ENCODE results near the gene MBD2.

MBD2 gene

DNA sequence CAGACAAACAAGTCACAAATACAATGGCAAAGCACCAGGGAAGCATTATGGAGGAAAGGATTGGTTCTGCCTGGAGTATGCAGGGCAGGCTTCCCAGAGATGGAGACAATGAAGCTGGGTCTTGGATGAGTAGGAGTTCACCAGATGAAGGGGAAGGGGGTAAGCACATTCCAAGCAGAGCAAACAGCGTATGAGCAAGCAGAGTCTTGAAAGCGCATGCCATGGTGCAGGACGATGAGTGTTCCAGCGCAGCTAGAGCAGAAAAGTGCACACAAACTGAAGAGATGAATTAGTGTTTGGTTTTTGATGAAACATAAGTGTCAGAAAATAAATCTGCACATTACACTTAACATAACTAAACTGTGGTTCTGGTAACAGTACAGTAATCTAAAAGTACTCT, 21.6 kb downstream of the MBD2 start:
- DNase-seq (ENCODE audit: low read depth): no peak

DNA sequence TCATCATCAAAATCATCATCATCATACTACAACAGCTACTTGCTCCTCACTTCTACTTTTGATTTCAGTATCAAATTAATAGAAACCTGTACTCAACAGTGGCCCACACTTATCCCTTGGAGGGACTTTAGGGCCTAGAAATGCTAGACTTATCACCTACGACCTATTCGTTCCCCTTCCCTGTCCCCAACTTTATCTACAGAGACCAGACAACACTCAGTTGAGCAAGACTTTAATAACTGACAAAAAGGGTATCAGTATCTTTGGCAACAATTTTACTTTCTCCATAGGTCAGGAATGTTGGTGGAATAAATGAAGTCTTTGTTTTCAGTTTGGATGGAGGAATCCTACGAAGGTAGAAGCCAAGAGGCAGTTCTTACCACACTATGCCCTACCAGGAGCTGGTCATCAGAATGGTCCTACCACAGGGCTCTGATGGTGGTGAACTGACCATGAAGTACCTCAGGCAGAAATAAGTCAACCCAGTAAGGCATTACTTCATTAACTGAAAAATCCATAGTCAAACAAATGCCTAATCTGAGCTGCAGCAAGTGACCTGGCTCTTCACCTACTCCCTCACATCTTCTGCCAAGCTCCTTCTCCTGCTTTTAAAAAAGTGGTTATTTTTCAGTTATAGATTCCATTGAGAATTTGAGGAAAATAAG, 26.6 kb downstream of the MBD2 start:
- no peak for DNase-seq (ENCODE audit: low read depth)

DNA sequence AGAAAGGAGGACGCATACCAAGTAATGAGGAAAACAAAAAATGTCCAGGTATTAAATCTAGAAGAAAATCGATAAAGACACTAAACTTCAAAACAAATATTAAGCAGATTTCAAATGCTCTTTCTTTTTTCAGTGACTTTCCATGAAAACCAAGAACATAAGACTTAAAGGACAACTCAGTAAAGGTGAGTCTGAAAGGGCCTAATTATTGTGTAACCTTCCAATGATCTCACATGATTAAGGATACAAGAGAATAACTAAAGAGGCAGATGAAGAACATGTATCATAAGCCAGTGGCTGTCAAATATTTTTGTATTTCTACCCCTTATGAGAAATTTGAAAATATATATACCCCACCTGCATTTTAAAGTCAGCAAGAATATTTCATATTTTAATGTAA, 30.7 kb downstream of the MBD2 start:
- DNase-seq (ENCODE audit: low read depth): no peak

DNA sequence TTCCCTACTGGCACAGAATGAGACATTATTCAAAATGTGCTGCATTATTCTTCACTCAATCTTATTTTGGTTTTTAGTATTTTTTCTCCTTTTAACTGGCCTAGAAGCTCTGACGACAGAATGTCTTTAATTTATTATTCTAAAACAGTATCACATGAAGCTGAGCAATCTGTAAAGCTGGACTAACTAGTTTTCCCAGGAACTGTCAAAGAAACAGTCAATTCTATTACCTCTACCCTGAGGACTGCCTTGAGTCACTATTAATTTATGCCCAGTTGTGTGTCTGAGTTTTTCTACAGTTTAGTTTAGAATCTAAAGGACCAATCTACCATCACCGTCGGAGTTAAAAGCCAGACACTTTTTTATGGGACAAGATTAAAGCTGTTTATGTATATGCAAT, 31.6 kb downstream of the MBD2 start:
- no peak for DNase-seq (ENCODE audit: low read depth)

DNA sequence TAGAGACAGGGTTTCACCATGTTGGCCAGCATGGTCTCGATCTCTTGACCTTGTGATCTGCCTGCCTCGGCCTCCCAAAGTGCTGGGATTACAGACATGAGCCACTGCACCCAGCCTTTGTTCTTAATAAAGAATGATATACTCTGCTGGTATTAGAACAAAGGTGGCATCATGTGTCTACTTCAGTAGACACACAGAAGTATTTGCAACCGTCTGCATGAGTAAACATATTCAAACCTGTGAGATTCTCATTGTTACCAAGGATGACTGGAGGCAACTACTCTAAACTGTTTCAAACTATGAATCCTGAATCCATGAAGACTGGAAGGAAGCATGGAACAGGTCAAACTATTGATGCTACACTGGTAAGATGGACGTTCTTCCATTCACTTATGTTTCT, 32.1 kb downstream of the MBD2 start:
- DNase-seq (ENCODE audit: low read depth): no peak

DNA sequence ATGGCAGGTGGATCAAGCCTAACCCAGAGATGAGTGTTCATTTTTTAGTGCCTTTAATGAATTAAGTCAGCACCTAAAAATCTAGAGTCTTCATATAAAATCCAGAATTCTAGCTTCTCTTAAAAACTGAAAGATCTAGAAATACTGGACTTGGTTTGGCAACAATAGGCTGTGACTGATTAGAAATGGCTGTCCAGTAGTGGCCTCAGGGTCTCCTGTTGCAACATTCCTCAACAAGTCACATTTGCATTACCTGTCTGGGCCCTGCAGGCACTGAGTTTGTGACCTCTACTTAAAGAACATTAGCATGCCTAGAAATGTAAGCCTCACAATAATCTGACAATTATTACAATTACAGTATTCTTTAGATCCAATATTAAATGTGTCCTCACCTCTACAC, 33.1 kb downstream of the MBD2 start:
- DNase-seq (ENCODE audit: low read depth): no peak

DNA sequence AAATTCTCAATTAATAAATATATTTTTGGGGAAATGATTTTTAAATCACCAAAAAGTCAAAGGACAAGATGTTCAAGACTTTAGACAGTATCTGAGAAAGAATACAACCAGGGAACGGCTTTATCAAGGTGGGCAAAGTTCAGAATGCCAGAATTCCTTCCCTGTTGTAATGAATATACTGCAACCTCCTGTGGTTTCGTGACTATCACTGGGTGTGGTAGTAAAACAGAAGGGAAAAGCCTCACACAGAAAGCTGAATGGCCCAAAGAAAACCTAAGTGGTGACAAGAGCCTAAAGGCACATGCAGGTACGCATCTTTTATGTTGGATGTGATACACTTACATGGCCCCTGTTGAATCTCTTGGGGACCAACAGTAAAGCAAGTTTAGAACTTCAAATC, 37.1 kb downstream of the MBD2 start:
- no peak for DNase-seq (ENCODE audit: low read depth)

DNA sequence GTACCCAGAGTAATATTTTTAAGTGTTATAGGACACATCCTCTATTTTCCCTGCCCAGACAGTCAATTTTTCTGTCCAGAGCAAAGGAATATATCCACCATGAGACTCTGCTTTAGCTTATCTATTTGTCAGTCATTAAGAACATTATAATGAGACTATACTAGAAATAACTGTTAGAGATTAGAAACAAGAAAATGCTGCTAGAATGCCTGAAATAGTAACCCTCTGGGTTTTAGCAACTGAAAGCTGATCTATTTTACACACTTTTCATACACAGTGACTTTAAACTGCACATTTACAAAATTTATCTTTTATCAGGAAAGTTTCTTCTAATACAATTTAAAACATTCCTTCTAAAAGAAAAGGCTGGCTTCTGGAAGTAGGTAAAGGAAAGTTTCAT, 39.6 kb downstream of the MBD2 start:
- no peak for DNase-seq (ENCODE audit: low read depth)

DNA sequence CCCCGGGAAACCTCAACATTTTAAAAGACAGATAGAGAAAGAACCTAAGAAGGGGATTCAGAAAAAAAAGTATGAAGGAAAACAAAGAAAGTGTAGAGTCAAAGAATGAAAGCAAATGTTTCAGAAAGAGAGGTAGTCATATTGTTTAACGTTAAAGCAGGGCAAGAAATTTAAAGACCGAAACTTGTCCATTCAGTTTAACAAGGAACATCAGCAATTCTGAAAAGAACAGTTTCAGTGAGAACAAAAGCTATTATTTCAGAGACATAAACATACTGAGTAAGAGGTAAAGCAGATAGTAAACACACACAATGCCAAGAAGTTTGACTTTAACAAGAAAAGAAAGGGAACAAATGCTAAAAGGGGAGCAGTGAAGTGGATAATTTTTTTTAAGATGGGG, 41.1 kb downstream of the MBD2 start:
- DNase-seq (ENCODE audit: low read depth): no peak

DNA sequence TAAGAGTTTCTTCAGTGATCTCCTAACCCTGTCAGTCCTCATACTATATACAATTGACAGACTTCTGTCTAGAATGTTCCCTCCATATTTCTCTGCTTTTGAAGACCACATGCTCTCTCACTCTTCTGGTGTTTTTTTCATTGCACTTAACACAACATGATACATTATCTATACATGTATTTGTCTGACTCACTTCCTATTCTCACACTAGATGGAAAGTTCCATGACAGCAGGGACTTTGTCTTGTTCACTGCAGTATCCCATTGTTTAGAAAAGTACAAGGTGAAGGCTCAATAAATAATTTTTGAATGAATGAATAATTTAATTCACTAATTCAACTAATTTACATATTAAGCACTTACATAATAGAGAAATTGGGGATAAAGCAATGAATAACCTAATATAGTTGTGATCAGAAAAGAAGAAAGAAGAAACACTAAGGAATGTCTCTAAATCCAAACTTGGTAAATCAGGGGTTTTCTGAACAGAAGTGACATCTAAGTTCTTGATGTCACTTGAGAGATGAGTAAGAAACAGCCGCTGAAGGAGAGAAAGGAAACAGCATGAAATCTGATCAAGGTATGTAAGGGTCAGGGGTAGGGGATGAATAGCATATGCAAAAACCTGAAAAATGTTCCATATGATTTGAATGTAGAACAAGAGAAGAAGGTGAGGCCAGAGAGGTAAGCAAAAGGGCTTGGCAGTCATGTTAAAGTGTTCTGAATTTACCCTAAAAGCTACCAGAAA, 42.4 kb downstream of the MBD2 start:
- DNase-seq (ENCODE audit: low read depth): peak; percentile 20

DNA sequence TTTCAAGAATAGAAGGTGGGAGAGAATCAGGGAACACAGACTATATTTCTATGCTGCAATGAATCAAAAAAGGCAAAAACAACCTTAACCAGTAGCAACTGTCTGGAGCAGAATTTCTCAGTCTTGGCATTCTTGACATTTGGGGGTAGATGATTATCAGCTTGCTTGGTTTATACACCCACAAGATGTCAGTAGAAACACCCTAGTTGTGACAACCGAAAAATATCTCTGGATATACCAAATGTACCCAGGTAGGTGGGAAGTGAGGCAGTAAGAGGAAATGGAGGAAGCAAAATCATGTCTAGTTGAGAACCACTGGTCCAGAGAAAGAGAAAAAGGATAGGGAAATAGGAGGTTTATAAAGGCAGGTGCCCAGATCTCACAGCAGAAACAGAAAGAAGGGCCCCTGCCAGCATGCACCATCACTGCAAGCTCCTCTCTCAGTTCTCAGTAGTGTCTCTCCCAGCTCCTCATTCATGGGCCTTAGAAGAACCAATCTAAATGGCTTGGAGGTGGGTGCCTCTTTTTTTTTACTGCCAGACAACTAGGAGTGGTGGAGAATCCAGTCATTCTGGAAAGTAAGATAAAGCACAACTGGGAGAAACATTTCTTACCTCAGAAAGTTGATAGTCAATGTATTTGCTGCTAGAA, 50.4 kb downstream of the MBD2 start:
- no peak for DNase-seq (ENCODE audit: low read depth)

DNA sequence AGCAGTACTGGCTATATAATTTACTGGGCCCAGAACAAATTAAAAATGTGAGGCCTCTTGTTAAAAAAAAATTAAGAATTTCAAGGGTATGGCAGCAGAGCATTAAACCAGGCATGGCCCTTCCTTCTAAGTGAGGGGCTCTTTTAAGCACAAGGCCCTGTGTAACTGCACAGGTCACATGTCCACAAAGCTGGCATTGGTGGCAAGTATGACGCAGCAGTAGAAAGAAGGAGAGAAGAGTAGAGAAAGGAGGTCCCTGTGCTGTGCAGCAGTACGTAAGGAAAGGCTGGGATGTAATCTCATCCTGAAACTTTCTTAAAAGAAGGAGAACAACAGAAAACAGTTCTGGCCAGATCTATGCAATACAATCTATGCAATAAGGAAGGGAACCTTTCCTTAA, 51.2 kb downstream of the MBD2 start:
- no peak for DNase-seq (ENCODE audit: low read depth)

DNA sequence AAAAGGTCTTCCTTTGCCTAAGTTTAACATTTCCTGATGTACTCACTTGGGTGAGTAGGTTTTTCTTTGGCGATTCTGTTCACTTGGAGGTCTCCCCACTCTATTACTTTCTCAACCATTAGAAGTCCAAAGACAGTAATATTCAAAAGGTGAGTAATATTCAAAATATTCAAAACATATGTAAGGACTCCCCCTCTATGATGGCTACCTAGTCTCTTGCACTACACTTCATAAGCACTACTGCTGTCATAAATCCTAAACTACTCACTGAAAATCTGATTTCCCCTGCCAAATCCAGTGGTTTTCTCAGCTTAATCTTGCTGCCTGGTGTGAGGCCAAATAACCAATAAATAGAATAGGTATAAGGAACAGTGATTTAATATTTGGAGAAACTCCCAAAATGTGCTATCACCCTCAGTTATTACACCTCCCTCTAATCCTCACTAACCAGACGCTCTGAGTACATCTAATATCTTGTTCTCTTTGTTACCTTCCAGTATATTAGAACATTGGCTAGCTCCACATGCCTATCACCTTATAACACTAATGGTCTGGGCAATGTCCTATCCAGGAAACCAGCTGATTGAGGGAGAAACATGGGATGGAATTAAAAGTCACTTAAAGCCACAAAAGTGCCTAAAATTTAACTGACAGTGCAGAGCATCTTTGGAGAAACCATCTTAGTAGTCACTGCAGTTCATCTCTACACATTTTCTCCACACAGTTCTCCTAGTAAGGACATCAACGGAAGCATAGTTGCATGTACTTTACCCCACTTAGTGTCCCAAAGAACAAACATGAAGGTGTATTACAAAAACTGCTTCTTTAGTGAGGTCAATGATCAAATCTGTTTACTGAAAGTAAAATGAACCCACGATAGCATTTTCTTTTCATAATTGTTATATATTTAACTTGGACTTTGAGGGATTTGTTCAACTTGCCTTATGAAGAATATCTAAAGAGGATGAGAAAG, 54.8 kb downstream of the MBD2 start:
- no peak for DNase-seq (ENCODE audit: low read depth)

DNA sequence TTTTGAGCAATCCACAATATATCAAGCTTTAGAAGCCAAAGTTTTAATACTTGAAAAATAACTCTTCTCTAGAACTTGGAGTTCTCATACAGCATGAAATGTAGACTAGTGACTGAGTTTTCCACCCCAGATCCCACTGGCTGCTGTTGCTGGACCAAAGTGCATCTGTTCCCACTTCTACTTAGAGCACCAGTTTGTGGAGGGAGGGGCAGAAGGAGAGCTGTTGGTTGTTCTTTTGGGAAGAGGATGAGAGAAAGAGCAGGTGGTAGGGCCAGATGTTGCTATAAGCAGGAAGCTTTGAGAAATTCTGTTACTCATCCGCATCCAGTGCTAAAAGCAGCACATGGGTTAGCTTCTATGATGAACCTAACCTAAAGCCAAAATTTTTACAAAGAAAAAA, 59.0 kb downstream of the MBD2 start:
- no peak for DNase-seq (ENCODE audit: low read depth)

DNA sequence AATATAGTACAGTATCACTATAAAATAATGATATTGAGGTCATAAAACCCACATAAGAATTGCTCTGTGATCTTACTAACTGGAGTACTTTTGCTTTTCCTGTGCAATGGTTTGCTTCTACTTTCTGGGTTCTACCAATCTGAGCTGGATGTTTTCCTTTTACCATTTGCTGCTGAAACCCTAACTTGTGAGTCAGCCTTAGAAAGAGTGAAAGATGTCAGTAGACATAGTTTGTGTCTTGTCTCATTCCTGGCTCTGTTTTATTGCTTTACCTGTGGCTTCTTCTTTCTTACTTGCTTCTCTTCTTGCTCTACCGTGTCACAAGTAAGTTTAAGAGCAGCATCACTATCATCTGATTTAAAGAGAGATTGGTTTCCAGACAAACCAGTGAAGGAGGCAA, 61.0 kb downstream of the MBD2 start:
- DNase-seq (ENCODE audit: low read depth): no peak

DNA sequence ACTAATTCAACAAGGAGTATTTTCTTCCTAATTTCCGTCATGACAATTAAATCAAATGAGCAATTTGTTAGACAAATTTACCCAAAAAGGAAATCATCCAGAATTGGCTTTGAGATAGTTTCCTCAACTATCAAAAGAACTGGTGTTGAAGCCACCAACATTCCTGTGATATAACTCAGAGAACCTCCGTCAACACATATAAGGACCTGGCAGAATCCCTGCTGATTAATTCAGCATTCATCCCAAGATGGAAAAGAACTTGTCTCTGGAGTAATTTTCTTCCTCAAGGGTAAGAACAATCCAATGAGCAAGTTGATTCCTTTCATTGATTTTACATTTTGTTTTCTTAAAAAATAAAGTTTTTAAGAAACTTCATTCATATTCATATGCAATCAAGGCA, 62.0 kb downstream of the MBD2 start:
- peak; percentile 72 for DNase-seq (ENCODE audit: low read depth)

DNA sequence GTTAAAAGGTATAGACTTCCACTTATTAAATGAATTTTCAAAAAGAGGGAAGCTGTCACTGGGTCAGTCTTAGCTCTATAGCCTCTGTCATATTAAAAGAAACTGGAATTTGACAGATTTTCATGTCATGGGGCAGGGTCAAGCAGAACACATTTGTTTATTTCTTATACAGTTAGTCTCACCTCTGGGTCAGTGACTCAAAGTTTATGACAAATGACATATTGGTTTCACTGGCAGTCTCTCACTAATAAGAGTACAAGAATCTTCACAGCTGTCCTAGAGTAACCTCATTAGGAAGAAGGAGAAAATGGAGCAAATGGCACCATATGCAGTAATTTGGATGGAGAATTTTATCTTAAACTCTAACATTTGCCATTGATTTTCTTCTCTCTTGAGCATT, 63.2 kb downstream of the MBD2 start:
- no peak for DNase-seq (ENCODE audit: low read depth)

DNA sequence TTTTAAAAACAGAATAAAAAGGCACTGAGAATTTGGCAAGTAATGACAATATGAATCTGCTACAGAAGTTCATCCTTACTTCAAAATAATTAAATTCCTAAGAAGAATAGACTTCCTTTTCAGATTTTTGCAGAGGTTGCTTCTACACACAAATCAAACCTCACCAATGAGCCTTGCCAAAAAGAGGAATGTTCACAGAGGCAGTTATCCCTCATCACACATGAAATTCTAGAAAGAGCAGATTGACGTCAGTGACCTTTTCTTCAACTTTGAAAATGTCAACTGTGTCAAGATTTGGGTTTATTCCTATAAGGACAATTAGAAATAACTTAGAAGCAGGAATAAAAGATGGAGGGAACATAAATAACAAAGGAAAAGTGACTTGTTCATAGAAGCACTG, 64.6 kb downstream of the MBD2 start:
- no peak for DNase-seq (ENCODE audit: low read depth)

DNA sequence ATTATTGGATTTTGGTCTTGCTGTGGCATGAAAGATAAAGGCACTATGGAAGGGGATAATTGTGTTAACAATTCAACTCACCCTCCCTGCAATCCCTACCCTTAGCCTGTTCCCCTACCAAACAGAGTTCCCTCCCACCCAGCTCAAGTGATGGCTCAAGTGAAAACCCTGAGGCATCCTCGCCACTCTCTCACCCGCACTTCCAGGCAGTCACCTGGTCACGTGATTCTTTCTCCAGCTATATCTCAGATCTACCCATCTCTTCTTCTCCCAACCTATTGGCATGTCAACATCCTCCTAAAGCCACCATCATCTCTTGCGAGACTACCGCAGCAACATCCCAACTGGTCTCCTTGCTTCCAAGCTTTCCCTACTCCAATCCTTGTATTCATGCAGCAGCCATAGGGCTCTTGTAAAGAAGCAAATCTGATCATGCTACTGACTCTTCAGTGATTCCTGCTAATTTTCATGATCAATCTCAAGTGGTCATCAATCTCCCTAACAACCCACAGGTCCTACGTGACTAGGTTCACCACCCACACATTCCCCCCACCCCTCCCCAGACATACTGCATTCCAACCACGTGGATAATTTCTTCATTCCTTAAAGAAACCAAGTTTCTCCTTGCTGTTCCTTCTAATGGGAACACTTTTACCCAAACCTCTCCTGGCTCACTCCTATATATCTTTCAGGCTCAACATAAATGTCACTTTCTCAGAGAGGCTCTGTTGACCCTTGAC, 66.7 kb downstream of the MBD2 start:
- no peak for DNase-seq (ENCODE audit: low read depth)

DNA sequence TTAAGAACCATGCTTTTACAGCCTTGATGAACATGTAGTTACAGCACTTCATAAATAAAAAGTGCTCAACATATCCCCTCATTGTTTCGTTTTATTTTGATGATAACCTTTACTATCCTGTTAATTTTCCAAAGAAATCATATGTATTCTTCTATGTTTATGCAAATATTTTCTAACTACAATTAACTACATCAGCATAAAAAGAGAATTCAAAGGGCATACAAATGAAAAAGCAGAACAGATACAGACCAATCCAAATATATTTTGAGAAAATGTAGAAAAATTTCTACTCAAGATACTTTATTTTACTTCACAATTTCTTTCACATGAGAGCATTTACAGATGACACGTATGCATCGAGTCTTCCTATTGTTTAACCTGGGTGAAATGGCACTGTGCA, 69.1 kb downstream of the MBD2 start:
- DNase-seq (ENCODE audit: low read depth): no peak

DNA sequence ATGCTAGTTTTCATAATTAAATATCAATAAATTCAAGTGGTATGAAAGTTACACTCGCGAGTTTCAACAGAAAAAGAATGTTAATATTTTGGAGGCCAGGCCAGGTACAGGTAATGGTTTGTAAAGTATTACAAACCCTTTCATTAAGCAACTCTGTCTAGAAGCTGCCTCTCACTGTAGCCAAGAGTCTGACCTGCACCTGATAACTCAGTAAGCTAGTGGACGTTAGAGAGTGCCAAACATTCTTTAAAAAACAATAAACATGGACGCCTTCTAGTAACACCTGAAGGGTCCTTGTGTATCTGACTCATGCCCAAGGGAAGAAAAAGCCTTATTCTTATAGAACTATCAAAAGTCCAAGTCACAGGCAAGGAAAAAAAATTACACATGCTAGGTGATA, 70.2 kb downstream of the MBD2 start:
- DNase-seq (ENCODE audit: low read depth): no peak

DNA sequence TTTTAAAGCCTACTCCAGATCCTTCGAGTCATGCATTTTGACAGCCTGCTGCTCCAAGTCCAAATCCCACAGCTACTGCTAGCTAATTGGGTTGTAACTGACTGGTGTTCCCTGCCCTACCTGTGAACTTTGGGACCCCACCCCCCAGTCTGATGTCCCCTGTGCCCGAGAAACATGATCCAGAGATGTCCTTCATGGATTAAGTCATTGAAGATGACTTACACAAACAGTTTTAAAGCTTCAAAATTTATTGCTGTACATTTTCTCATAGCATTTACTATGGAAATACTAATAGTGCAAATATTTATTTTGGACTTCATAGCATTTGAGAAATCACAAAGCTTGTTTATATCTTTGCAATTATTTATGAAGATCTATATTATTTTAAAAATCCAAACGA, 73.1 kb downstream of the MBD2 start:
- DNase-seq (ENCODE audit: low read depth): no peak
